GM23248 (cell line): ENCODE results near the gene EID3.

Experiments used
- EZH2 ChIP-seq: fragments of 200-600 bp; sonication (generic); IDR thresholded peaks from 2 replicates; pipeline ENCODE4 v1.6.1; 2018; ENCODE audit warnings: antibody characterized with exemption, mild to moderate bottlenecking; ENCODE audit not compliant: insufficient read depth, poor library complexity, severe bottlenecking
- EZH2phosphoT487 ChIP-seq: fragments of 200-600 bp; sonication (generic); IDR thresholded peaks from 2 replicates; pipeline ENCODE4 v1.6.1; 2018; ENCODE audit warnings: antibody characterized with exemption, moderate library complexity, mild to moderate bottlenecking, low read depth; ENCODE audit not compliant: insufficient read depth

DNA sequence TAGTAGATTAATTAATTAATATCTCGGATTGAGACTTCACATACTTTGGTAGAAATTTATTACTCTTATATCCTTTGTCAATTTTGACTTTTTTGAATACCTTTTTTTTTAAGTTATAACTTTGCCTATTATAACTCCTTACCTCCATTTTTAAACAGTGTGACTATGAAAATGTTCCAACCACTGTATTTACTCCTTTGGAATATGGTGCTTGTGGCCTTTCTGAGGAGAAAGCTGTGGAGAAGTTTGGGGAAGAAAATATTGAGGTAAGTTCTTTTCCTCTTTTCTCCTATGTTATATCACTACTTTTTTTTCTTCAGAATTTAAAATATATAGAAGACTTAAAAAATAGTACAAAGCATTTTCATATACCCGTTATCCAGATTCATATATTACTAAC lies 27.8 kb downstream of the EID3 start:
- TF ChIP-seq EZH2phosphoT487 (no peak), EZH2 (no peak)
